ENCODE data around the gene HNRNPH1. TPM values are rescaled to one million over a fixed set of nuclear protein-coding genes. Genes with fewer than 3 reads are reported as not detected.

Gene HNRNPH1
- total and polyA plus RNA-seq, 4 donors: 102 to 583 (median 348) TPM

DNA sequence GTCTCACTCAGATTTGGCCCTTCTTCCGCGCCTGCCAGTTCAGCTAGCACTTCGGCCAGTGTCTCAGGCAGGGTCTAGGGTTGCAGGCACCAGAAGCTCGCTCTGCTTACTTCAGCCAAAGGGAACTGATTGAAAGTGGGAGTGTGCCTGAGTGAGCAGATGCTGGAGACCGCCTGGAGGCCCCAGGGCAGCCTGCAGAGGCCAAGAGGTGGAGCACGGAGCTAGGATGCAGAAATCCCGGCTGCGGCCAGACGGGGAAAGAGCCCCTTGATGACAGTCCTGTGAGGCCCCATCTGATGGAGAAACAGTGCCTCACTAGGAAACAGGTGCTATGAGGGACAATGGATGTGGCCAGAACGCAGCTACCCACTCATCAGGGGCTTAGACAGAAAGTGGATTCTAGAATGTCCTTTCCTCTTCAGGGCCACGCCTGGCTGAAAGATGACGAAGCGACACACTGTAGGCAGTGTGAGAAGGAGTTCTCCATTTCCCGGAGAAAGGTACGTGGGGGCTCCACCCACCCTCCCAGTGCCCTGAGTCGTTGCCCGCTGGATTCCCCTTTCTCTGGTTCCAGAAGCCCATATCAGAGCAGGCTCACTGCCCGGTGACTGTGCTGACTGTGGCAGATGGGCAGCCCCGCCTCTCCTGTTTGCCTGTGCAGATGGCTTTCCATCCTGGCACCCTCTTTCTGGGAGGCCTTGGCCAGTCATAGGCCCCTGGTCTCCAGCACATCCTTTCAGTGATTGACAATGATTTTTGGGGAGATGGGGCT lies 16.1 kb downstream of the HNRNPH1 start:
- H3K36me3 ChIP-seq (ENCODE audit: control insufficient read depth in 4 of 4, insufficient read depth in 3 of 4, low read depth in 1 of 4, low read length in 3 of 4): peaks cover 10 to 58% (median 42%) of the 10 kb centered on the region in 4 donors
- H3K4me1 ChIP-seq (ENCODE audit: control insufficient read depth in 4 of 4, insufficient read depth in 4 of 4, low read length in 3 of 4): peaks cover 0 to 6% (median 4%) of the 10 kb centered on the region in 4 donors
- no peak overlapping the region for H3K9ac ChIP-seq (ENCODE audit: low read depth in 1 of 2, low read length in 2 of 2)
- no peaks in the 10 kb centered on the region for H3K9me3 ChIP-seq (ENCODE audit: control insufficient read depth in 4 of 4, low read length in 3 of 4)
- no peak for DNase-seq (ENCODE audit: low spot score)
- WGBS: 80% methylated on average over 19 of the region's 19 CpGs
- H3K4me3 ChIP-seq (ENCODE audit: low read depth in 1 of 3, low read length in 3 of 3): no peak overlapping the region
- H3K27ac ChIP-seq (ENCODE audit: low read depth in 1 of 2, low read length in 2 of 2): no peak overlapping the region
- no peak for TF ChIP-seq FOXA2 (IDR thresholded peaks at IDR 0.05)
- no peak for TF ChIP-seq HNF4G (IDR thresholded peaks at IDR 0.05)
- TF ChIP-seq CTCF (IDR thresholded peaks at IDR 0.05; ENCODE audit: low read depth, low read length, missing input control): no peak
- TF ChIP-seq FOXA1 (IDR thresholded peaks at IDR 0.05): no peak
- TF ChIP-seq GABPA (IDR thresholded peaks at IDR 0.05 in 1 of 2, conservative IDR thresholded peaks at IDR 0.05 in 1 of 2): no peak
- no peak for TF ChIP-seq YY1 (IDR thresholded peaks at IDR 0.05)
- TF ChIP-seq RAD21 (IDR thresholded peaks at IDR 0.05): no peak
- TF ChIP-seq MAX (IDR thresholded peaks at IDR 0.05): no peak
- TF ChIP-seq, protein P1, sequence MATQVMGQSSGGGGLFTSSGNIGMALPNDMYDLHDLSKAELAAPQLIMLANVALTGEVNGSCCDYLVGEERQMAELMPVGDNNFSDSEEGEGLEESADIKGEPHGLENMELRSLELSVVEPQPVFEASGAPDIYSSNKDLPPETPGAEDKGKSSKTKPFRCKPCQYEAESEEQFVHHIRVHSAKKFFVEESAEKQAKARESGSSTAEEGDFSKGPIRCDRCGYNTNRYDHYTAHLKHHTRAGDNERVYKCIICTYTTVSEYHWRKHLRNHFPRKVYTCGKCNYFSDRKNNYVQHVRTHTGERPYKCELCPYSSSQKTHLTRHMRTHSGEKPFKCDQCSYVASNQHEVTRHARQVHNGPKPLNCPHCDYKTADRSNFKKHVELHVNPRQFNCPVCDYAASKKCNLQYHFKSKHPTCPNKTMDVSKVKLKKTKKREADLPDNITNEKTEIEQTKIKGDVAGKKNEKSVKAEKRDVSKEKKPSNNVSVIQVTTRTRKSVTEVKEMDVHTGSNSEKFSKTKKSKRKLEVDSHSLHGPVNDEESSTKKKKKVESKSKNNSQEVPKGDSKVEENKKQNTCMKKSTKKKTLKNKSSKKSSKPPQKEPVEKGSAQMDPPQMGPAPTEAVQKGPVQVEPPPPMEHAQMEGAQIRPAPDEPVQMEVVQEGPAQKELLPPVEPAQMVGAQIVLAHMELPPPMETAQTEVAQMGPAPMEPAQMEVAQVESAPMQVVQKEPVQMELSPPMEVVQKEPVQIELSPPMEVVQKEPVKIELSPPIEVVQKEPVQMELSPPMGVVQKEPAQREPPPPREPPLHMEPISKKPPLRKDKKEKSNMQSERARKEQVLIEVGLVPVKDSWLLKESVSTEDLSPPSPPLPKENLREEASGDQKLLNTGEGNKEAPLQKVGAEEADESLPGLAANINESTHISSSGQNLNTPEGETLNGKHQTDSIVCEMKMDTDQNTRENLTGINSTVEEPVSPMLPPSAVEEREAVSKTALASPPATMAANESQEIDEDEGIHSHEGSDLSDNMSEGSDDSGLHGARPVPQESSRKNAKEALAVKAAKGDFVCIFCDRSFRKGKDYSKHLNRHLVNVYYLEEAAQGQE (IDR thresholded peaks at IDR 0.05): no peak
- no peak for TF ChIP-seq NR2F2 (IDR thresholded peaks at IDR 0.05)
- no peak for TF ChIP-seq TAF1 (conservative IDR thresholded peaks at IDR 0.05)
- no peak for TF ChIP-seq EGR1 (IDR thresholded peaks at IDR 0.05; ENCODE audit: low read depth in 2 of 2)
- TF ChIP-seq HNF4A (conservative IDR thresholded peaks at IDR 0.05): no peak
- TF ChIP-seq ATF3 (IDR thresholded peaks at IDR 0.05): no peak
- H3K27me3 ChIP-seq (ENCODE audit: control insufficient read depth in 4 of 4, insufficient read depth in 4 of 4, low read length in 3 of 4): no peaks in the 10 kb centered on the region

DNA sequence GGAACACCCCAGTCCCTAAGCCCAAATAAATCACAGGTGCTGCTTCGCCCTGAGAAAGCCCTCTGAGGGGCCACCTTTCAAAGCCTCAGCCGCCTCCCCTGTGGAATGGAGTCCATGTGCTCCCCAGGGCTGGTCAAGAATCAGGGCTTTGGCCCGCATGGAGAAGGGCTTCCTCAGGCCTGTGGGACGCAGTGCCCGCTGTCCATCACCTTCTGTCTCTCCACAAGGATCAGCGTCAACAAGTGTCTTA lies 16.6 kb downstream of the HNRNPH1 start:
- Histone ChIP-seq H3K4me3 (ENCODE audit: low read depth in 1 of 3, low read length in 3 of 3) (no peak overlapping the region), H3K4me1 (ENCODE audit: control insufficient read depth in 4 of 4, insufficient read depth in 4 of 4, low read length in 3 of 4) (peaks cover 0 to 6% (median 3%) of the 10 kb centered on the region in 4 donors), H3K27me3 (ENCODE audit: control insufficient read depth in 4 of 4, insufficient read depth in 4 of 4, low read length in 3 of 4) (no peaks in the 10 kb centered on the region), H3K9me3 (ENCODE audit: control insufficient read depth in 4 of 4, low read length in 3 of 4) (no peaks in the 10 kb centered on the region), H3K36me3 (ENCODE audit: control insufficient read depth in 4 of 4, insufficient read depth in 3 of 4, low read depth in 1 of 4, low read length in 3 of 4) (peaks cover 11 to 63% (median 45%) of the 10 kb centered on the region in 4 donors), H3K9ac (ENCODE audit: low read depth in 1 of 2, low read length in 2 of 2) (no peak overlapping the region), H3K27ac (ENCODE audit: low read depth in 1 of 2, low read length in 2 of 2) (no peak overlapping the region)
- no peak for DNase-seq (ENCODE audit: low spot score)
- 94% methylated on average over 6 of the region's 6 CpGs for WGBS
- TF ChIP-seq HNF4G (IDR thresholded peaks at IDR 0.05): no peak
- TF ChIP-seq YY1 (IDR thresholded peaks at IDR 0.05): no peak
- no peak for TF ChIP-seq JUND (IDR thresholded peaks at IDR 0.05)

All from liver (tissue), 9 donors.